ENCODE results near the gene STMP1. TPM values are rescaled to one million over a fixed set of nuclear protein-coding genes. Genes with fewer than 3 reads are reported as not detected.

The STMP1 gene
- total and polyA plus RNA-seq, 2 experiments from 2014 or later = 23.0 to 78.4 TPM

DNA sequence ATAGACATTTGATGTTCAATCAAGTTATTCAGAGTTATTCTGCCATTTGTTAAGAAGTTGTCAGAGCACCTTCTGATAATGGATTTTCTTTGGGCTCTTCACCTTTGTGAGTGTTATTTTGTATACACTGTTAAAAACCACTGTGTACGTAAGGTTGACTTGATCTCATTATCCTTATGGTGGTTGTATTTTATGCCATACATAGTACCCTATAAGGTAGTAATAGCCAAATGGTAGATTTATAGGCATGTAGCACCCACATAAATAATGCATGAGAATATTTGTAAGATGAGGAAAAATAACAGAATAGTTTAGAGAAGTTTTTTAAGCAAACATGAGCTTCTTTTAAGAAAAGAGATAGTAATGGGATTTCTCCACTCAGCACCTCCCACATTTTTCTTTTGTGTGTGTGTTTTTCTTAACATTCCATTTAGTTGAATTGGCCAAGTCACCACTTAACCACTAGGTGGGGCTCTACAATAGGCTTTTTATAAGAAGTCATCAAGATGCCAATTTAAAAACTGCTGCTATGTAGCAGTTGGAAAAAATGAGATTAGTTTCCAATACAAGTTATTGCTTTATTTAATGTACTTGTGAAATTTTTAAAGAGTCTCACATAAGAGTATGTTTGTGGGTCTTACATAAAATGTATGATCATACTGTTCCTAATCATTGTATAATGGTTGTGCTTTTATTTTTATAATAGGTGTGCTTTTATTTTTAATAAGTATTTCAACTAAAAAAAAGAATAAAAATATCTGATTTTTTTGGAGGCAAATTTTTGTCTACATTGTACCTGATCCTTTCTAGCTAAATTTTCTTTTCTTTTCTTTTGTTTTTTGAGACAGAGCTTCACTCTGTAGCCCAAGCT is 41.1 kb upstream of the STMP1 start:
- Histone ChIP-seq H3K4me2 (no peak overlapping the region), H3F3A (replicated peaks; ENCODE audit: low read depth) (peaks cover 3% of the 10 kb centered on the region), H3K79me2 (replicated peaks; ENCODE audit: insufficient read depth) (no peaks in the 10 kb centered on the region; the same call in 1 of the 2 replicates), H2AFZ (no peak overlapping the region), H3K27ac (ENCODE audit: low read depth) (no peak overlapping the region), H3K4me1 (ENCODE audit: insufficient read depth) (no peaks in the 10 kb centered on the region), H3K9me2 (ENCODE audit: insufficient read depth) (no peaks in the 10 kb centered on the region), H3K27me3 (ENCODE audit: insufficient read depth) (no peaks in the 10 kb centered on the region), H3K36me3 (ENCODE audit: insufficient read depth) (peaks cover 57% of the 10 kb centered on the region), H4K20me1 (replicated peaks; ENCODE audit: insufficient read depth) (peaks cover 4% of the 10 kb centered on the region; the same call in 1 of the 2 replicates), H3K4me3 (no peak overlapping the region)
- Mint-ChIP-seq H3K4me1 (no peaks in the 10 kb centered on the region), H3K4me3 (no peak overlapping the region), H3K27ac (no peak overlapping the region), H3K9me3 (no peaks in the 10 kb centered on the region), H3K36me3 (ENCODE audit: low read depth) (peaks cover 77% of the 10 kb centered on the region), H3K27me3 (ENCODE audit: insufficient read depth, low read depth, poor library complexity) (peaks cover 2% of the 10 kb centered on the region)
- peak; percentile 47; the same call in 2 of the 3 replicates for ATAC-seq
- TF ChIP-seq ETS1 (IDR thresholded peaks at IDR 0.05) = no peak
- TF ChIP-seq POLR2AphosphoS5 (IDR thresholded peaks at IDR 0.05; ENCODE audit: low read depth) = no peak
- TF ChIP-seq CTCF (conservative IDR thresholded peaks at IDR 0.05; ENCODE audit: low read depth in 2 of 2) = peak; percentile 68 to 98
- DNase-seq (ENCODE audit: low spot score) = peak; percentile 92

- Histone ChIP-seq H4K20me1 (replicated peaks; ENCODE audit: insufficient read depth) (peaks cover 14% of the 10 kb centered on the region), H3K27ac (ENCODE audit: low read depth) (peak overlapping the region; percentile 6; the same call in 1 of the 2 replicates), H3K79me2 (replicated peaks; ENCODE audit: insufficient read depth) (peaks cover 4% of the 10 kb centered on the region; the same call in 1 of the 2 replicates), H3K4me2 (no peak overlapping the region), H3K4me3 (no peak overlapping the region), H3K9me2 (ENCODE audit: insufficient read depth) (no peaks in the 10 kb centered on the region), H3K27me3 (ENCODE audit: insufficient read depth) (no peaks in the 10 kb centered on the region), H3F3A (replicated peaks; ENCODE audit: low read depth) (no peaks in the 10 kb centered on the region; the same call in 1 of the 2 replicates), H2AFZ (no peak overlapping the region), H3K36me3 (ENCODE audit: insufficient read depth) (peaks cover 89% of the 10 kb centered on the region), H3K4me1 (ENCODE audit: insufficient read depth) (no peaks in the 10 kb centered on the region)
- H3K36me3 Mint-ChIP-seq (ENCODE audit: low read depth) = peaks cover 88% of the 10 kb centered on the region
- no peak for DNase-seq (ENCODE audit: low spot score)
- H3K27me3 Mint-ChIP-seq (ENCODE audit: insufficient read depth, low read depth, poor library complexity) = no peaks in the 10 kb centered on the region
- no peaks in the 10 kb centered on the region for H3K4me1 Mint-ChIP-seq
- ATAC-seq = no peak
- no peaks in the 10 kb centered on the region for H3K9me3 Mint-ChIP-seq
- peak overlapping the region; percentile 32; the same call in 1 of the 2 replicates for H3K27ac Mint-ChIP-seq
- no peak overlapping the region for H3K4me3 Mint-ChIP-seq
- TF ChIP-seq, protein P1, sequence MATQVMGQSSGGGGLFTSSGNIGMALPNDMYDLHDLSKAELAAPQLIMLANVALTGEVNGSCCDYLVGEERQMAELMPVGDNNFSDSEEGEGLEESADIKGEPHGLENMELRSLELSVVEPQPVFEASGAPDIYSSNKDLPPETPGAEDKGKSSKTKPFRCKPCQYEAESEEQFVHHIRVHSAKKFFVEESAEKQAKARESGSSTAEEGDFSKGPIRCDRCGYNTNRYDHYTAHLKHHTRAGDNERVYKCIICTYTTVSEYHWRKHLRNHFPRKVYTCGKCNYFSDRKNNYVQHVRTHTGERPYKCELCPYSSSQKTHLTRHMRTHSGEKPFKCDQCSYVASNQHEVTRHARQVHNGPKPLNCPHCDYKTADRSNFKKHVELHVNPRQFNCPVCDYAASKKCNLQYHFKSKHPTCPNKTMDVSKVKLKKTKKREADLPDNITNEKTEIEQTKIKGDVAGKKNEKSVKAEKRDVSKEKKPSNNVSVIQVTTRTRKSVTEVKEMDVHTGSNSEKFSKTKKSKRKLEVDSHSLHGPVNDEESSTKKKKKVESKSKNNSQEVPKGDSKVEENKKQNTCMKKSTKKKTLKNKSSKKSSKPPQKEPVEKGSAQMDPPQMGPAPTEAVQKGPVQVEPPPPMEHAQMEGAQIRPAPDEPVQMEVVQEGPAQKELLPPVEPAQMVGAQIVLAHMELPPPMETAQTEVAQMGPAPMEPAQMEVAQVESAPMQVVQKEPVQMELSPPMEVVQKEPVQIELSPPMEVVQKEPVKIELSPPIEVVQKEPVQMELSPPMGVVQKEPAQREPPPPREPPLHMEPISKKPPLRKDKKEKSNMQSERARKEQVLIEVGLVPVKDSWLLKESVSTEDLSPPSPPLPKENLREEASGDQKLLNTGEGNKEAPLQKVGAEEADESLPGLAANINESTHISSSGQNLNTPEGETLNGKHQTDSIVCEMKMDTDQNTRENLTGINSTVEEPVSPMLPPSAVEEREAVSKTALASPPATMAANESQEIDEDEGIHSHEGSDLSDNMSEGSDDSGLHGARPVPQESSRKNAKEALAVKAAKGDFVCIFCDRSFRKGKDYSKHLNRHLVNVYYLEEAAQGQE (IDR thresholded peaks at IDR 0.05; ENCODE audit: unreplicated experiment) = no peak
- TF ChIP-seq CREB1 (CRISPR knock-in tag; IDR thresholded peaks at IDR 0.05; ENCODE audit: low read depth) (no peak), JUNB (IDR thresholded peaks at IDR 0.05; ENCODE audit: unreplicated experiment) (no peak), NANOG (IDR thresholded peaks at IDR 0.05; ENCODE audit: borderline replicate concordance) (no peak), POLR2AphosphoS5 (IDR thresholded peaks at IDR 0.05; ENCODE audit: low read depth) (no peak), ETS1 (IDR thresholded peaks at IDR 0.05) (no peak), ZNF331 (CRISPR knock-in tag; IDR thresholded peaks at IDR 0.05; ENCODE audit: low read depth) (no peak), EZH2phosphoT487 (IDR thresholded peaks at IDR 0.05; ENCODE audit: unreplicated experiment) (no peak)
Measured at GRCh38 chr7:135634191-135634878, 28.0 kb upstream of the STMP1 start.
